ENCODE measurements around the gene NUP88. TPM values are rescaled to one million over a fixed set of nuclear protein-coding genes. Genes with fewer than 3 reads are reported as not detected.

Gene NUP88
- total and polyA plus RNA-seq, 4 experiments from 2014 or later = 91.0 to 142 (median 101) TPM

- Histone ChIP-seq H3K36me3 (ENCODE audit: insufficient read depth, low read length) (peaks cover 88% of the 10 kb centered on the region), H3K9me3 (ENCODE audit: control insufficient read depth in 1 of 2, low read length in 2 of 2) (no peaks in the 10 kb centered on the region), H3K4me1 (ENCODE audit: insufficient read depth, low read length) (peaks cover 4% of the 10 kb centered on the region), H3K27ac (ENCODE audit: low read depth, low read length) (no peak overlapping the region), H3K4me3 (ENCODE audit: low read length in 2 of 2) (no peak overlapping the region), H3K27me3 (ENCODE audit: insufficient read depth, low read length) (no peaks in the 10 kb centered on the region)
- Mint-ChIP-seq H3K4me1 (peaks cover 13 to 37% (median 31%) of the 10 kb centered on the region in 4 donors), H3K27ac (peak overlapping the region; percentile 2 to 89 (median 51)), H3K9me3 (peaks cover 0 to 2% (median 0%) of the 10 kb centered on the region in 8 donors), H3K27me3 (no peaks in the 10 kb centered on the region), H3K4me3 (peak overlapping the region in 3 of 8 donors; percentile 8 to 34 (median 20)), H3K36me3 (peaks cover 39 to 50% of the 10 kb centered on the region in 2 donors)
- intact Hi-C loops (cut with micrococcal nuclease) = no loop called here
- DNase-seq = no peak
- POLR2A ChIA-PET (ENCODE audit: partially characterized antibody) = no interaction called here
- CTCF ChIA-PET (ENCODE audit: partially characterized antibody) = no interaction called here
Measured at GRCh38 chr17:5410594-5411272, 8.7 kb downstream of the NUP88 start.

DNA sequence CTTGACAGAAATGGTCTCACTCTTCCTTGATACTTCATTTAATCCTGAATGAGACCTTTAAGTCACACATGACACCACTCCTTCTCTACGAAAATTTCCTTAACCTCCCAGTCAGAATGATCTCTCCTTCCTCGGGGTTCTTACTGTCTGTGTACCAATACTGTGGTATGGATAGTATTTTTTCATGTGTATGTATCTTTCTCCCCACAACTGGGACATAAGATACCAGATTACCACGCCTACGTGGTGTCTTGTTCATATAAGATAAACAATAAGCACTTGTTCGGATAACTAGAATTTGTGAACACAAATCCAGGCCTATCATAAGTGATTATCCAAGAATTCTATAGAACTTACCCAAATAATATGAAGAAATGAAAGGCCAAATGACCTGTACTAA, 11.3 kb downstream of the NUP88 start:
- DNase-seq = no peak
- no peaks in the 10 kb centered on the region for H3K27me3 ChIP-seq (ENCODE audit: insufficient read depth, low read length)
- no peak overlapping the region for H3K4me3 Mint-ChIP-seq
- no peaks in the 10 kb centered on the region for H3K9me3 ChIP-seq (ENCODE audit: control insufficient read depth in 1 of 2, low read length in 2 of 2)
- no peak overlapping the region for H3K4me3 ChIP-seq (ENCODE audit: low read length in 2 of 2)
- no peak overlapping the region for H3K27ac Mint-ChIP-seq
- intact Hi-C loops (cut with micrococcal nuclease) = no loop called here
- no peaks in the 10 kb centered on the region for H3K27me3 Mint-ChIP-seq
- peaks cover 39 to 44% of the 10 kb centered on the region in 2 donors for H3K36me3 Mint-ChIP-seq
- H3K36me3 ChIP-seq (ENCODE audit: insufficient read depth, low read length) = peaks cover 88% of the 10 kb centered on the region
- POLR2A ChIA-PET (ENCODE audit: partially characterized antibody) = no interaction called here
- H3K4me1 ChIP-seq (ENCODE audit: insufficient read depth, low read length) = no peaks in the 10 kb centered on the region
- CTCF ChIA-PET (ENCODE audit: partially characterized antibody) = no interaction called here
- H3K9me3 Mint-ChIP-seq = peaks cover 0 to 2% (median 0%) of the 10 kb centered on the region in 8 donors
- H3K4me1 Mint-ChIP-seq = peaks cover 15 to 31% (median 27%) of the 10 kb centered on the region in 4 donors
- no peak overlapping the region for H3K27ac ChIP-seq (ENCODE audit: low read depth, low read length)

- Mint-ChIP-seq H3K36me3 (peaks cover 20 to 40% of the 10 kb centered on the region in 2 donors), H3K27me3 (no peaks in the 10 kb centered on the region), H3K4me1 (peaks cover 6 to 10% (median 8%) of the 10 kb centered on the region in 4 donors), H3K9me3 (peaks cover 0 to 2% (median 0%) of the 10 kb centered on the region in 8 donors), H3K27ac (no peak overlapping the region), H3K4me3 (no peak overlapping the region)
- Histone ChIP-seq H3K27me3 (ENCODE audit: insufficient read depth, low read length) (no peaks in the 10 kb centered on the region), H3K36me3 (ENCODE audit: insufficient read depth, low read length) (peaks cover 73% of the 10 kb centered on the region), H3K9me3 (ENCODE audit: control insufficient read depth in 1 of 2, low read length in 2 of 2) (no peaks in the 10 kb centered on the region), H3K4me1 (ENCODE audit: insufficient read depth, low read length) (no peaks in the 10 kb centered on the region), H3K4me3 (ENCODE audit: low read length in 2 of 2) (no peak overlapping the region), H3K27ac (ENCODE audit: low read depth, low read length) (no peak overlapping the region)
- ChIA-PET POLR2A (ENCODE audit: partially characterized antibody) (no interaction called here), CTCF (ENCODE audit: partially characterized antibody) (interaction anchor here (0.8 kb wide), 1 partner anchor 35 kb away, joined by 3 read pairs; no protein-coding TSS in a partner anchor)
- no peak for DNase-seq
- intact Hi-C loops (cut with micrococcal nuclease) = no loop called here
Measured at GRCh38 chr17:5405400-5405799, 14.1 kb downstream of the NUP88 start.

- H3K36me3 Mint-ChIP-seq = peaks cover 33 to 60% of the 10 kb centered on the region in 2 donors
- ChIA-PET CTCF (ENCODE audit: partially characterized antibody) (no interaction called here), POLR2A (ENCODE audit: partially characterized antibody) (no interaction called here)
- peaks cover 0 to 1% (median 0%) of the 10 kb centered on the region in 4 donors for H3K4me1 Mint-ChIP-seq
- H3K27ac ChIP-seq (ENCODE audit: low read depth, low read length) = no peak overlapping the region
- H3K4me3 ChIP-seq (ENCODE audit: low read length in 2 of 2) = no peak overlapping the region
- no peak for DNase-seq
- H3K4me1 ChIP-seq (ENCODE audit: insufficient read depth, low read length) = no peaks in the 10 kb centered on the region
- no peaks in the 10 kb centered on the region for H3K27me3 ChIP-seq (ENCODE audit: insufficient read depth, low read length)
- no peaks in the 10 kb centered on the region for H3K9me3 ChIP-seq (ENCODE audit: control insufficient read depth in 1 of 2, low read length in 2 of 2)
- H3K27ac Mint-ChIP-seq = no peak overlapping the region
- H3K27me3 Mint-ChIP-seq = no peaks in the 10 kb centered on the region
- H3K36me3 ChIP-seq (ENCODE audit: insufficient read depth, low read length) = peaks cover 62% of the 10 kb centered on the region
- no peak overlapping the region for H3K4me3 Mint-ChIP-seq
- intact Hi-C loops (cut with micrococcal nuclease) = no loop called here
- H3K9me3 Mint-ChIP-seq = no peaks in the 10 kb centered on the region
Measured at GRCh38 chr17:5399767-5400166, 19.7 kb downstream of the NUP88 start.

DNA sequence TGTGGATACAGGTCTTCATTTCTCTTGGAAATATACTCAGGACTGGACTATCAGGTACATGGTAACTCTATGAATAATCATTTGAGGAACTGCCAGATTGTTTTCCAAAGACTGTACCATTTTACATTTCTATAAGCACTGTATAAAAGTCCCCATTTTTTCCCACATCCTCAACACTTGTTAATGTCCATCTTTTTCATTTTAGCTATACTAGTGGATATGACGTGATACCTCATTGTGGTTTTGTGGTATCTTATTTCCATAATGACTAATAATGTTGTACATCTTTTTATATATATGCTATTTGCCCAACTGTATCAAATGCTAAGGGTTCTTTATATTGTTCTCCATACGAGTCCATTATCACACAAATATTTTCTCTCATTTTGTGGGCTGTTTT, 22.9 kb downstream of the NUP88 start:
- no peaks in the 10 kb centered on the region for H3K9me3 ChIP-seq (ENCODE audit: control insufficient read depth in 1 of 2, low read length in 2 of 2)
- no peaks in the 10 kb centered on the region for H3K27me3 ChIP-seq (ENCODE audit: insufficient read depth, low read length)
- no peaks in the 10 kb centered on the region for H3K9me3 Mint-ChIP-seq
- intact Hi-C loops (cut with micrococcal nuclease) = no loop called here
- H3K4me1 ChIP-seq (ENCODE audit: insufficient read depth, low read length) = no peaks in the 10 kb centered on the region
- peaks cover 47 to 60% of the 10 kb centered on the region in 2 donors for H3K36me3 Mint-ChIP-seq
- no peak for DNase-seq
- ChIA-PET POLR2A (ENCODE audit: partially characterized antibody) (no interaction called here), CTCF (ENCODE audit: partially characterized antibody) (no interaction called here)
- no peaks in the 10 kb centered on the region for H3K27me3 Mint-ChIP-seq
- peak overlapping the region in 3 of 7 donors; percentile 12 to 70 (median 13) for H3K27ac Mint-ChIP-seq
- H3K4me3 Mint-ChIP-seq = no peak overlapping the region
- H3K36me3 ChIP-seq (ENCODE audit: insufficient read depth, low read length) = peaks cover 73% of the 10 kb centered on the region
- H3K4me1 Mint-ChIP-seq = peaks cover 0 to 2% (median 0%) of the 10 kb centered on the region in 4 donors
- H3K27ac ChIP-seq (ENCODE audit: low read depth, low read length) = no peak overlapping the region
- no peak overlapping the region for H3K4me3 ChIP-seq (ENCODE audit: low read length in 2 of 2)

- H3K27ac Mint-ChIP-seq = peak overlapping the region in 2 of 7 donors; percentile 6 to 42
- no peak for DNase-seq
- peaks cover 7% of the 10 kb centered on the region for H3K4me1 ChIP-seq (ENCODE audit: insufficient read depth, low read length)
- H3K4me3 ChIP-seq (ENCODE audit: low read length in 2 of 2) = no peak overlapping the region
- intact Hi-C loops (cut with micrococcal nuclease) = no loop called here
- no peak overlapping the region for H3K27ac ChIP-seq (ENCODE audit: low read depth, low read length)
- H3K4me3 Mint-ChIP-seq = no peak overlapping the region
- H3K36me3 Mint-ChIP-seq = peaks cover 59 to 75% of the 10 kb centered on the region in 2 donors
- H3K27me3 ChIP-seq (ENCODE audit: insufficient read depth, low read length) = no peaks in the 10 kb centered on the region
- H3K9me3 Mint-ChIP-seq = no peaks in the 10 kb centered on the region
- ChIA-PET POLR2A (ENCODE audit: partially characterized antibody) (interaction anchor here (1.5 kb wide), 1 partner anchor 10 kb away, joined by 4 read pairs; no protein-coding TSS in a partner anchor), CTCF (ENCODE audit: partially characterized antibody) (no interaction called here)
- H3K27me3 Mint-ChIP-seq = no peaks in the 10 kb centered on the region
- peaks cover 68% of the 10 kb centered on the region for H3K36me3 ChIP-seq (ENCODE audit: insufficient read depth, low read length)
- H3K9me3 ChIP-seq (ENCODE audit: control insufficient read depth in 1 of 2, low read length in 2 of 2) = no peaks in the 10 kb centered on the region
- peaks cover 7 to 9% (median 9%) of the 10 kb centered on the region in 4 donors for H3K4me1 Mint-ChIP-seq
Measured at GRCh38 chr17:5391678-5392077, 27.8 kb downstream of the NUP88 start.

GRCh38 chr17:5381542-5381941, 37.9 kb downstream of the NUP88 start:
- no peaks in the 10 kb centered on the region for H3K9me3 ChIP-seq (ENCODE audit: control insufficient read depth in 1 of 2, low read length in 2 of 2)
- peaks cover 0 to 3% (median under 1%) of the 10 kb centered on the region in 4 donors for H3K4me1 Mint-ChIP-seq
- H3K4me3 ChIP-seq (ENCODE audit: low read length in 2 of 2) = no peak overlapping the region
- H3K36me3 ChIP-seq (ENCODE audit: insufficient read depth, low read length) = peaks cover 92% of the 10 kb centered on the region
- H3K27me3 ChIP-seq (ENCODE audit: insufficient read depth, low read length) = no peaks in the 10 kb centered on the region
- H3K4me3 Mint-ChIP-seq = no peak overlapping the region
- H3K27ac Mint-ChIP-seq = peak overlapping the region in 2 of 7 donors; percentile 8 to 17
- H3K4me1 ChIP-seq (ENCODE audit: insufficient read depth, low read length) = no peaks in the 10 kb centered on the region
- POLR2A ChIA-PET (ENCODE audit: partially characterized antibody) = interaction anchor here (0.6 to 1.5 kb wide), 4 partner anchors 8 to 52 kb away, joined by 3 to 4 read pairs (median 4); partner anchors contain the start of genes NUP88 and RPAIN
- peaks cover 60 to 91% of the 10 kb centered on the region in 2 donors for H3K36me3 Mint-ChIP-seq
- H3K9me3 Mint-ChIP-seq = peaks cover 0 to 4% (median 0%) of the 10 kb centered on the region in 8 donors
- no peak overlapping the region for H3K27ac ChIP-seq (ENCODE audit: low read depth, low read length)
- no peak for DNase-seq
- intact Hi-C loops (cut with micrococcal nuclease) = no loop called here
- CTCF ChIA-PET (ENCODE audit: partially characterized antibody) = interaction anchor here (1.9 kb wide), 1 partner anchor 9 kb away, joined by 5 read pairs; no protein-coding TSS in a partner anchor
- no peaks in the 10 kb centered on the region for H3K27me3 Mint-ChIP-seq

Data from CD4-positive, alpha-beta memory T cell (primary cell).